HG02588 (cell line): ENCODE results near the gene STK17A.
A peak's percentile ranks its signal among the peaks of the same experiment; 100 is the strongest.
"Not testable (repeated sequence)": the region's sequence is repeated elsewhere in the genome, so short reads cannot be mapped to it uniquely, and the experiment has no call there.

ENCODE experiments used
- ATAC-seq: cut with Tn5 transposase; IDR thresholded peaks from one replicate; pipeline ENCODE4 v1.9.1; 2021; ENCODE audit warnings: mild to moderate bottlenecking, moderate library complexity; ENCODE audit not compliant: unreplicated experiment

The STK17A gene

GRCh38 chr7:43593010-43593409 is 10.1 kb downstream of the STK17A start:
- no peak for ATAC-seq

- no peak for ATAC-seq
Measured at GRCh38 chr7:43594020-43594419, 11.1 kb downstream of the STK17A start.

- not testable (repeated sequence) for ATAC-seq
Measured at GRCh38 chr7:43596426-43596825, 13.5 kb downstream of the STK17A start.

GRCh38 chr7:43600056-43600455 is 17.1 kb downstream of the STK17A start:
- ATAC-seq: no peak

- ATAC-seq: no peak
Measured at GRCh38 chr7:43602256-43602655, 19.3 kb downstream of the STK17A start.

- ATAC-seq: no peak
Measured at GRCh38 chr7:43604251-43604650, 21.3 kb downstream of the STK17A start.

- ATAC-seq: no peak
Measured at GRCh38 chr7:43609097-43609496, 26.2 kb downstream of the STK17A start.

GRCh38 chr7:43612128-43612527 is 29.2 kb downstream of the STK17A start:
- no peak for ATAC-seq

- ATAC-seq: peak; percentile 67
Measured at GRCh38 chr7:43612599-43613589, 30.0 kb downstream of the STK17A start.

GRCh38 chr7:43615558-43616145 is 32.7 kb downstream of the STK17A start:
- ATAC-seq: no peak

- ATAC-seq: no peak
Measured at GRCh38 chr7:43616977-43617376, 34.1 kb downstream of the STK17A start.

- ATAC-seq: no peak
Measured at GRCh38 chr7:43618073-43618472, 35.2 kb downstream of the STK17A start.

- no peak for ATAC-seq
Measured at GRCh38 chr7:43619213-43620012, 36.5 kb downstream of the STK17A start.

GRCh38 chr7:43621729-43622448 is 39.0 kb downstream of the STK17A start:
- ATAC-seq: no peak

- no peak for ATAC-seq
Measured at GRCh38 chr7:43624156-43624555, 41.2 kb downstream of the STK17A start.

GRCh38 chr7:43625453-43625852 is 42.5 kb downstream of the STK17A start:
- no peak for ATAC-seq

GRCh38 chr7:43625980-43626379 is 43.1 kb downstream of the STK17A start:
- no peak for ATAC-seq

- no peak for ATAC-seq
Measured at GRCh38 chr7:43626695-43627094, 43.8 kb downstream of the STK17A start.

GRCh38 chr7:43627798-43628197 is 44.9 kb downstream of the STK17A start:
- not testable (repeated sequence) for ATAC-seq

GRCh38 chr7:43628431-43628830 is 45.5 kb downstream of the STK17A start:
- ATAC-seq: no peak

- ATAC-seq: no peak
Measured at GRCh38 chr7:43629857-43630256, 46.9 kb downstream of the STK17A start.
